Osteocyte (in vitro differentiated cells): ENCODE data around the gene IER5. TPM values are rescaled to one million over a fixed set of nuclear protein-coding genes. Genes with fewer than 3 reads are reported as not detected.

Experiments used
- DNase-seq: peaks from one replicate; pipeline ENCODE4 v3.0.0; 2021; ENCODE audit warnings: mixed read lengths; ENCODE audit not compliant: unreplicated experiment; ENCODE audit errors: extremely low spot score
- H3K27ac Mint-ChIP-seq: one replicate; pipeline ENCODE4 v1.8.0; 2021; ENCODE audit warnings: mild to moderate bottlenecking, mixed read lengths; ENCODE audit not compliant: unreplicated experiment
- H3K27me3 Mint-ChIP-seq: one replicate; pipeline ENCODE4 v1.8.0; 2021; ENCODE audit warnings: mixed read lengths; ENCODE audit not compliant: unreplicated experiment
- H3K36me3 Mint-ChIP-seq: one replicate; pipeline ENCODE4 v1.8.0; 2021; ENCODE audit warnings: mixed read lengths; ENCODE audit not compliant: unreplicated experiment
- H3K4me1 Mint-ChIP-seq: one replicate; pipeline ENCODE4 v1.8.0; 2021; ENCODE audit warnings: mixed read lengths; ENCODE audit not compliant: unreplicated experiment
- H3K4me3 Mint-ChIP-seq: one replicate; pipeline ENCODE4 v1.8.0; 2021; ENCODE audit warnings: mild to moderate bottlenecking, moderate library complexity, mixed read lengths; ENCODE audit not compliant: unreplicated experiment
- H3K9me3 Mint-ChIP-seq: one replicate; pipeline ENCODE4 v1.8.0; 2021; ENCODE audit warnings: mixed read lengths; ENCODE audit not compliant: unreplicated experiment
- CTCF ChIP-seq: fragments of 200-600 bp; sonication (generic); IDR thresholded peaks from 2 replicates; pipeline ENCODE4 v1.5.0; 2021; ENCODE audit warnings: antibody characterized with exemption, mild to moderate bottlenecking, moderate library complexity
- total RNA-seq: library from RNA; stranded (reverse); gene quantifications from 2 replicates; pipeline ENCODE4 v1.2.1, GENCODE V29; 2021

The IER5 gene
- total RNA-seq, 1 donor from 2014 or later = 29.8 TPM

- no peak for TF ChIP-seq CTCF
- Mint-ChIP-seq H3K27ac (no peak overlapping the region), H3K4me3 (no peak overlapping the region), H3K27me3 (no peaks in the 10 kb centered on the region), H3K36me3 (no peaks in the 10 kb centered on the region), H3K4me1 (peaks cover 63% of the 10 kb centered on the region), H3K9me3 (no peaks in the 10 kb centered on the region)
- DNase-seq = no peak
Observed at GRCh38 chr1:181129771-181130606, 41.5 kb downstream of the IER5 start.

DNA sequence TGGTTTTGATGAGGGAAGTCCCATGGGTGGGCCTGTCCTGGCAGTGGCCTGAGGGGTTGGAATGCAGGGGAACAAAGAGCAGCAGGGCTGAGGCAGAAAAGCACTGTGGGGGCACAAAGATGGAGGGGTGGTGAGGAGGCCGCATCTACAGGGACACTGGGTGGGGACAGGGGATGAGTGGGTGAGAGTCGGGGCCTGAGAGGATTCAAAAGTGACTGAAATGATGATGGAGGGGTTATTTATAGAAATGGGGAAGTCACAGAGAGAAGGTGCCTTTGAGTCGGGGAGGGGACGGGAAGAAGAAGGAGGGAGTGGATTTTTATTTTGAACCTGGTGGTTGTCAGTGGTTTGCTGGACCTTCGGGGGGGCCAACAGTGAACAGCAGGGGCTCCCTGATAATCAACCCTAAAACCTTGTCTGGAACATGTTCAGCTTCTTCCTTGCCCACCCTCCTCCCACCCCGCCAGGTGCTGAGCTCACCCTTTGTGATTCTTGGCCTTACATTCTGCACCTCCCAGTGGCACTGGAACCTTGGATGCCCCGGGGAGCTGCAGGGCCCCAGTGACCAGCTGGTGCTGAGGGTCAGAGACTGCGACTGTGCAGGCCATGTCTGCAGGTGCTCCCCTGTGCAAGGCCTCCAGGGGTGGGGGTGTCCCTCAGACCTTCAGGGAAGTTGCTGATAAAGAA is 42.9 kb downstream of the IER5 start:
- Mint-ChIP-seq H3K27me3 (no peaks in the 10 kb centered on the region), H3K36me3 (no peaks in the 10 kb centered on the region), H3K4me3 (no peak overlapping the region), H3K4me1 (peaks cover 75% of the 10 kb centered on the region), H3K9me3 (no peaks in the 10 kb centered on the region), H3K27ac (peak overlapping the region; percentile 19)
- DNase-seq = no peak
- no peak for TF ChIP-seq CTCF

- H3K4me1 Mint-ChIP-seq = peaks cover 58% of the 10 kb centered on the region
- no peaks in the 10 kb centered on the region for H3K27me3 Mint-ChIP-seq
- no peaks in the 10 kb centered on the region for H3K9me3 Mint-ChIP-seq
- no peak for TF ChIP-seq CTCF
- H3K27ac Mint-ChIP-seq = peak overlapping the region; percentile 100
- H3K36me3 Mint-ChIP-seq = no peaks in the 10 kb centered on the region
- H3K4me3 Mint-ChIP-seq = no peak overlapping the region
- no peak for DNase-seq
Observed at GRCh38 chr1:181133441-181133951, 45.0 kb downstream of the IER5 start.

DNA sequence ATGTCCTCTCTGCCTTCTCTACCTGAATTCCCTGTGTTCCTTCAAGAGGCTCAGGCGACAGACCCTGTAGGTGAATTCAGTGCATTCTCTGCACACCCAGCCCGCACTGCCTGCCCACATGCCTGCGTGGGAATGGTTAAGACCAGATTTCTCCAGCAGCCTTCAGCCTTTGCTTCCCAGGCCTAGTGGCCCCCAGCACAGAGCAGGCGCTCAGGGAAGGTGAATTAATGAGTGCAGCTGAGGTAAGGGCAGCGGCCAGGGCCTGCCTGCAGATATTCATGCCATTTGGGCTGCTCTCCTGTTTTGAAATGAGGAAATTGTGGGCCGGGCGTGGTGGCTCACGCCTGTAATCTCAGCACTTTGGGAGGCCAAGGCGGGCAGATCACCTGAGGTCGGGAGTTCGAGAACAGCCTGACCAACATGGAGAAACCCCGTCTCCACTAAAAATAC is 45.5 kb downstream of the IER5 start:
- no peaks in the 10 kb centered on the region for H3K9me3 Mint-ChIP-seq
- DNase-seq = no peak
- peaks cover 56% of the 10 kb centered on the region for H3K4me1 Mint-ChIP-seq
- no peaks in the 10 kb centered on the region for H3K27me3 Mint-ChIP-seq
- H3K36me3 Mint-ChIP-seq = no peaks in the 10 kb centered on the region
- peak overlapping the region; percentile 100 for H3K27ac Mint-ChIP-seq
- no peak overlapping the region for H3K4me3 Mint-ChIP-seq
- TF ChIP-seq CTCF = no peak
